Stomach smooth muscle (tissue), 2 donors: ENCODE data around the gene DGKH.

ENCODE experiments used
- H3K27ac ChIP-seq: one replicate; pipeline ENCODE4 v1.7.0; 2013; ENCODE audit warnings: mild to moderate bottlenecking, low read length, inconsistent platforms
- H3K27me3 ChIP-seq, 2 donors: one replicate each; pipeline ENCODE4 v1.7.0; 2013; ENCODE audit warnings: low read length in 2 of 2; ENCODE audit not compliant: insufficient read depth in 2 of 2, control insufficient read depth in 1 of 2
- H3K36me3 ChIP-seq, 2 donors: one replicate each; pipeline ENCODE4 v1.7.0; 2013; ENCODE audit warnings: low read length in 2 of 2; ENCODE audit not compliant: control insufficient read depth in 2 of 2, insufficient read depth in 2 of 2
- H3K4me1 ChIP-seq: one replicate; pipeline ENCODE4 v1.7.0; 2013; ENCODE audit warnings: low read length; ENCODE audit not compliant: control insufficient read depth, insufficient read depth
- H3K4me3 ChIP-seq, 2 donors: one replicate each; pipeline ENCODE4 v1.7.0; 2013; ENCODE audit warnings: low read length in 2 of 2
- H3K9ac ChIP-seq, 2 donors: one replicate each; pipeline ENCODE4 v1.7.0; 2013; ENCODE audit warnings: low read length in 2 of 2, mild to moderate bottlenecking in 1 of 2
- H3K9me3 ChIP-seq, 2 donors: one replicate each; pipeline ENCODE4 v1.7.0; 2013; ENCODE audit warnings: low read length in 2 of 2; ENCODE audit not compliant: control insufficient read depth in 2 of 2
- donor health status: healthy.
- donor health status: Pancreatic carcinoma.

The DGKH gene

DNA sequence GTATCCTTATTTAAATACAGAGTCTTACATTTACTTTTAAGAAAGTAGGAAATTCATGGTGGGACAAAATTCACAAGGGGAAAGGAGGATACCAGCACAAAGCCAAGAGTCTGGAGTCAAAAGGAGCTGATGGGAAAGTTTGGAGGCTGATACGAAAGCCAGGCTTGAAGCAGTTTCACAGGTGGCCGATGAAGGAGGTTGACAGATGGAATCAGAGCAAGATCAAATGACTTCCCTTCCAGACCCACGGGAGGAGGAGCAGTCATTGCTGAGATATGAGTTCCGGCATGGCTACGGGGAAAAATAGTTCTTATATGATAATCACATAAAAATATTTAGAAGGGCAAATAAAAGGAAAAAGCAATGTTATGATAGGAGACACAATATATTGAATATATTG is 65.0 kb downstream of the DGKH start:
- H3K4me1 ChIP-seq = peaks cover 7% of the 10 kb centered on the region
- no peaks in the 10 kb centered on the region for H3K36me3 ChIP-seq
- no peaks in the 10 kb centered on the region for H3K27me3 ChIP-seq
- no peak overlapping the region for H3K4me3 ChIP-seq
- H3K9me3 ChIP-seq = no peaks in the 10 kb centered on the region
- H3K27ac ChIP-seq = no peak overlapping the region
- H3K9ac ChIP-seq = no peak overlapping the region

DNA sequence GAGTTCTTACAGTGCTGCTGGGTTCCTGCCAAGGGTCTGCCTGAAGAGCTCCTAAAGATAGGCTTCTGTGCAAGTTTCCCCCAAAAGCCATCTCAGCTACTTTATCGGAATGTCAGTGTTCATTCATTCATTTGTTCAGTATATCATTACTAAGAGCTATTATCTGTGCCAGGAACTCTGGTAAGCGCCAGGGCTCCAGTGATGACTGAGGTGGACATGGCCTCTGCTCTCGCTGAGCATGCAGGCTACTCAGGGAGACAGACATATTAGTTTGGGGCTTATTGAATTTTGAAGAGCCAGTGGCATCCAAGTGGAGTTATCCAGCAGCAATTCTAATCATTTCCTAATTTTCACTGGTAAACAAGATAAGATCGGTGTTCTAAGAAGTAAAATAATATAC is 65.8 kb downstream of the DGKH start:
- Histone ChIP-seq H3K9ac (no peak overlapping the region), H3K4me1 (peaks cover 7% of the 10 kb centered on the region), H3K9me3 (no peaks in the 10 kb centered on the region), H3K27me3 (no peaks in the 10 kb centered on the region), H3K4me3 (no peak overlapping the region), H3K27ac (no peak overlapping the region), H3K36me3 (no peaks in the 10 kb centered on the region)

DNA sequence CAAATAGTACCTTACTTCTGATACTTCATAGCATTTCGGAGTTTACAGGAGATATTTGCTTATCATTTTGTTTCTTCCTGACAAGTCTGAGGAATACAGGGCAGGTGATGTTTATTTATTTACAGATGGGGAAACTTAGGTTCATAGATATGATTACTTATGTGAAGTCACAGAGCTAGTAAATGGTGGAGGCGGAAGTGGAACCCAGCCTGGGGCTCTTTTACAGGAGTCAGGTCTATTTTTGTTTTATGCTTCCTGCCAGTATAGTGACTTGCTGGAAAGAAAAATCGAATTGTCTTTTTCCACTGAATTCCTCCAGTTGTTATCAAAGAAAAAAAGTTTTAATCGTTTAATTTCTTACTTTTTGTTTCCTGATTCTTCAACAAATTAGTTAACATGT is 66.5 kb downstream of the DGKH start:
- no peaks in the 10 kb centered on the region for H3K9me3 ChIP-seq
- no peak overlapping the region for H3K27ac ChIP-seq
- no peak overlapping the region for H3K4me3 ChIP-seq
- H3K27me3 ChIP-seq = no peaks in the 10 kb centered on the region
- no peak overlapping the region for H3K9ac ChIP-seq
- H3K36me3 ChIP-seq = no peaks in the 10 kb centered on the region
- peaks cover 7% of the 10 kb centered on the region for H3K4me1 ChIP-seq

DNA sequence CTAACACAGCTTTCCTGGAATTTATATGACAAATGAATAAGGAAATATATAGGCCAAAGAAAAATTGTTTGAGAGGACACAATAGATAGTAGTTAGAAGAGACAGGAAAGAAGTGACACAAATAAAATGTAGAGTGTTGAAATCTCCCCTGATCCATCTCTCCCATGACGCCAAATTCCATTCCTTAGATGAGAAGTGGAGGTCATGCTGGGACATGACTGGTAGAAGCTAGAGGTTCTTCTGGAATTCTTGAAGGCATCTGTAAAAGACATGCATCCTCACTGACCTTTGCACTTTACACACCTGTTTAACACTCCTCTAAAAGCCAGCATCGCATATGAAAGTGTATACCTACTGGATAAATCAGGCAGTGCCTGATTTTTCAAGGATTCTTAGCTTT is 67.8 kb downstream of the DGKH start:
- H3K36me3 ChIP-seq = no peaks in the 10 kb centered on the region
- H3K9me3 ChIP-seq = no peaks in the 10 kb centered on the region
- no peak overlapping the region for H3K27ac ChIP-seq
- H3K27me3 ChIP-seq = no peaks in the 10 kb centered on the region
- peaks cover 7% of the 10 kb centered on the region for H3K4me1 ChIP-seq
- no peak overlapping the region for H3K9ac ChIP-seq
- H3K4me3 ChIP-seq = no peak overlapping the region

DNA sequence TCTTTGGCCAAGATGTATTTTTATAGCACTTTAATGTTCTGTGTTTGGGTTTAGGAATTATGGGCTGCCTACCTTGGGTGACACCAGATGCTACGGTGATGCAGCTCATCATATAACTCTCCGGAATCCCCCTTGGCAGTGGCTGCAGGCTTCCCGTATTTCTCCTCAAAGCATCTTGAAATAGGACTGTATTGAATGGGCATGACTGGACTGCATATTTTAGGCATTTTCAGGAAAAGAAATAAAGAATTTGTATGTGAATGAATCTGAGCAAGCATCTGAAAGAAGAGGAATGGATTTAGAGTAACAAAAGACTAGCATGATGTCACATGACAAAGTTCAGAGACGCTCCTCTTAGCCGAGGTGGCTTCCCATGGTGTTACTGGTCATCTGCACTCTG is 70.6 kb downstream of the DGKH start:
- H3K9me3 ChIP-seq = no peaks in the 10 kb centered on the region
- H3K4me1 ChIP-seq = peaks cover 7% of the 10 kb centered on the region
- H3K27ac ChIP-seq = no peak overlapping the region
- no peaks in the 10 kb centered on the region for H3K27me3 ChIP-seq
- no peak overlapping the region for H3K9ac ChIP-seq
- no peaks in the 10 kb centered on the region for H3K36me3 ChIP-seq
- H3K4me3 ChIP-seq = no peak overlapping the region

DNA sequence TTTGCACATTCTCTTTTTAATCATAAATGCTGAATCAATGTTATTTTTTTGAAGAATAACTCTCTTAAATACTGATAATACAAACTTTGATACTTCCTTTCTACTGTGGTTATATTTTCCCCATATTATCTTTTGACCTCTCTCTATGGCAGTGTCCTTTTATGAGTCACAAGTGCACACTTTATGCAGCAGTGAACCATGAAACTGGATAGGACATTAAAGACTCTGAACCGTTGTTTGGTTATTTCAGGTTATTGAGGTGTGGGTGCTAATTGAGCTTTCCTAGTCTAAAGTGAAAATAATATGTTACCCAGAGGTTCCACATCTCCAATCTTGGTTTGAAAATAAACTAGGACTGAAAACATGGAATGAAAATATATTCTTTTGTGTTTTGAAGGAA is 71.4 kb downstream of the DGKH start:
- Histone ChIP-seq H3K9me3 (no peaks in the 10 kb centered on the region), H3K36me3 (no peaks in the 10 kb centered on the region), H3K27me3 (no peaks in the 10 kb centered on the region), H3K4me3 (no peak overlapping the region), H3K4me1 (peaks cover 4% of the 10 kb centered on the region), H3K27ac (no peak overlapping the region), H3K9ac (no peak overlapping the region)

DNA sequence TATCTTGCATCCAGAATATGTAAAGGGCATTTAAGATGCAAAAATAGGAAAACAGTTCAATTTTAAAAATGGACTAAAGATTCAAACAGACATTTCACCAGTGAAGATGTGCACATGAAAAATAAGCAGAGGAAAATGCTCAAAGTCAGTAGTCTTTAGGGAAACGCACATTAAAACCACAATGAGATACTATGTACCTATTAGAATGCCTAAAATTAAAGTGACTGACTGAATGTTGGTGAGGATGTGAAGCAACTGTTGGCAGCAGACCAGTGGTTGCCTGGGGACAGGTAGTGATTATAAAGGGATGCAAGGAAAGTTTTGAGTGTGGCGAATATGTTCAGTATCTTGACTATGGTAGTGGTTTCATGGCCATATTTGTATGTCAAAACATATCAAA is 75.2 kb downstream of the DGKH start:
- Histone ChIP-seq H3K4me1 (no peaks in the 10 kb centered on the region), H3K9ac (no peak overlapping the region), H3K9me3 (no peaks in the 10 kb centered on the region), H3K27ac (no peak overlapping the region), H3K4me3 (no peak overlapping the region), H3K36me3 (peaks cover 0 to 2% of the 10 kb centered on the region in 2 donors), H3K27me3 (no peaks in the 10 kb centered on the region)

DNA sequence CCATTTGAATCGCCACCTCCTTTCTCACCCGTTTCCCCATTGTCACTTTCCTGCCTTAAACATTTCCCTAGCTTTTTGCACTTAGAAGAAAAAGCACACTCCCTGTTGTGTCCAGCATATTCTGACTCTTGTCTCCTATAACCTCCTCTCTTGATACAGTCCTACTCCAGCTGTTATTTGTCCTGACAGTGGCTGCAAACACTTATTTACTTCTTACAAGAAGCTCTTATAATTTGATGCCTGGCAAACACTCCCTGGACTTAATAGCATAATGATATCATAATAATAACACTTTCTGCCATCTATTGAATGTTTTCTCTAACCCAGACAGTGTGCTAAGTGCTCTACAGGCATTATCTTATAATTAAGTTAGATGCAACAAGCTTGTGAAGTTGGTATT is 76.6 kb downstream of the DGKH start:
- H3K27ac ChIP-seq = no peak overlapping the region
- H3K9me3 ChIP-seq = no peaks in the 10 kb centered on the region

DNA sequence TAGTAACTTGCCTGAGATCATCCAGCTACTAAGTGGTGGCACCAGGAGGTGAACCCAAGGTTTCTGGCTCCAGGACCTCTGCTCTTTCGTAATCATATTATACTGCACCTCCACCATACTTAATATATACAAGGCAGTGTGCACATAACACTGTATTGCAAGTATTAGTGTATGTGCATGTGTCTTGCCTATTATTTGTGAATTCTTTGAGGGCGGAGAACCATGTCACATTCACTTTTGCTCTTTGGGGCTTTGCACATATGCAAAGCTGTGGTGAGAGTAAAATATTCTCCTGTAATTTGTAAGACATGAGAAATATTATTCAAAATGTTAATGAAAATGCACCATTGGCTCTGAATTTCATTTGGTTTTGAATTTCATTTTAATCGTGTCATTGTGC is 78.6 kb downstream of the DGKH start:
- Histone ChIP-seq H3K4me3 (no peak overlapping the region), H3K9me3 (no peaks in the 10 kb centered on the region), H3K4me1 (no peaks in the 10 kb centered on the region), H3K27ac (no peak overlapping the region), H3K27me3 (no peaks in the 10 kb centered on the region), H3K36me3 (peaks cover 13 to 19% of the 10 kb centered on the region in 2 donors), H3K9ac (no peak overlapping the region)

More for the DNA sequence above, 76.6 kb downstream of the DGKH start:
- Histone ChIP-seq H3K36me3 (peaks cover 8 to 13% of the 10 kb centered on the region in 2 donors), H3K9ac (no peak overlapping the region), H3K4me3 (no peak overlapping the region), H3K4me1 (no peaks in the 10 kb centered on the region), H3K27me3 (no peaks in the 10 kb centered on the region)

DNA sequence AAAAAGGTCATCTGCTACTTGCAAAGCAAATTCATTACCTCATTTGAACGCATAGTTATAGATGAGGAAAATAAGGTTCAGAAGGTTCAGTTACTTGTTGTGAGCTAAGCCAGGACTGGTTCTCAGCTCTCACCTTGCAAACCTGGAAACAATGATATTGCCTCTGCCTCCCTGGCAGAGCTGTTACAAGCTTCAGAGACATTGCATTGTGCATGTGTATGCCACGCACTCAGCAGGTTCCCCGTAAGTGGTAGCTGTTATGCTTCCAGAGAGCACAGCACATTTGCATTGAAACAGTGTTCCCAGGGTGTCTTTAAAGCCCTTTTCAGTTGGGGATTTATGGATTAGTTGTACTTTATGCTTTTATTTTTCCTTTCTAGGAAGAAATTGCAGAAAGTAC is 80.6 kb downstream of the DGKH start:
- H3K9me3 ChIP-seq = no peaks in the 10 kb centered on the region
- H3K9ac ChIP-seq = no peak overlapping the region
- H3K27ac ChIP-seq = no peak overlapping the region
- H3K36me3 ChIP-seq = peaks cover 13 to 19% of the 10 kb centered on the region in 2 donors
- no peak overlapping the region for H3K4me3 ChIP-seq
- H3K4me1 ChIP-seq = no peaks in the 10 kb centered on the region
- no peaks in the 10 kb centered on the region for H3K27me3 ChIP-seq

DNA sequence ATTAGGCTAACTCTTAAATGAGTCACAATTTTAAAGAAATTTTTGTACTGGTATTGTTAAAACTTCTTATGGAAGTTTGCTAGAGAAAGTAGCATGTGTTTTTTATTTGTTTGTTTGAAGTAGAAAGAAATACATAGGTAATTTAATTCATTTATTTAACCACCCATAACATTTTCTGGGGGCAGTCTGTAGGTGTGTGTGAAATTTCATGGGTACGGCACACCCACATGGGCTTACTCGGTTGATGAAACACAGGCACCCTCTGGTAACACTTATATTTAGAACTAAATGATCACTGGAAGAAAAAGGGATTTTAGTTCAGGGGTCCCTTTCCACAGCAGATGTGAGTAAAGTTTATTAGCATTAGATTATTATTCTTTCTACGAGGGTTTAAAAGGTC is 88.1 kb downstream of the DGKH start:
- Histone ChIP-seq H3K36me3 (peaks cover 0 to 5% of the 10 kb centered on the region in 2 donors), H3K9me3 (no peaks in the 10 kb centered on the region), H3K9ac (no peak overlapping the region), H3K4me3 (no peak overlapping the region), H3K27me3 (no peaks in the 10 kb centered on the region), H3K27ac (no peak overlapping the region), H3K4me1 (no peaks in the 10 kb centered on the region)
